ENCODE results near the gene SBNO2. TPM values are rescaled to one million over a fixed set of nuclear protein-coding genes. Genes with fewer than 3 reads are reported as not detected.

SBNO2 gene
- total RNA-seq, 6 experiments from 2014 or later: 21.5 to 54.4 (median 25.5) TPM

DNA sequence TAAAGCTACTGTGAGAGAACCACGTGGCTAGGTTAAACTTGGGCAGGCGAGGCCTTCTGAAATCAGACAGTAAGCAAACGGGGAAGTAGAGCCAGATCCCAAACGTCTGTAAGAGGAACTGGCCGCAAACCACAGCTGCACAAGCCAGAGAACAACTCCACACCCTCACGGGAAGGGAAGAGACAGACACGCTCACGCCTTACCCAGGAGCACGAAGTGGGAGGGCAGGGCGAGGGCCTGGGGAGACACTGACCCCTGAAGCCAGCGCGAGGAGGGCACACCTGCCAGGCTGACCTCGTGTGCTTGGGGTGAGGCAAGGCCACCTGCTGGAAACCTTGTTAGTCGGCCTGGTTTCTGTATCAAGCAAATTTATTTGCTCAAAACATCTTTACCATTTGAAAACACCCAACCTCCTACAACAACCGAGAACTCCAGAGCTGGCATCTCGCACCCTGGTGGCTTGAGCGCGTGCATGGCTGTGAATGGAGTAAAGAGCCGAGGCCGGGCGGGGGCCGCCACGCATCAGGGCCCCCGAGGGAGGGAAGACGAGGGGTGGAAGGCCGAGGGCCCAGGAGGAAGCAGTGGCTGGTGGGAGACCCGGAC, 86.2 kb downstream of the SBNO2 start:
- DNase-seq (no peak), ATAC-seq (peak; percentile 16 to 67 (median 33))
- Histone ChIP-seq H3K36me3 (peaks cover 0 to 44% (median 19%) of the 10 kb centered on the region in 4 donors), H3K27ac (peak overlapping the region in 1 of 3 donors; percentile 37), H3K4me3 (no peak overlapping the region), H3K27me3 (no peaks in the 10 kb centered on the region), H3K9me3 (no peaks in the 10 kb centered on the region), H3K4me1 (peaks cover 0 to 3% (median 0%) of the 10 kb centered on the region in 4 donors)
- WGBS (ENCODE audit: insufficient coverage, low coverage, low lambda C conversion rate, missing lambda C conversion rate): 53% methylated on average over 16 of the region's 27 CpGs
- intact Hi-C loops (cut with DNase I): no loop called here
- no peak for TF ChIP-seq POLR2A (IDR thresholded peaks at IDR 0.05)
- TF ChIP-seq, protein P1, sequence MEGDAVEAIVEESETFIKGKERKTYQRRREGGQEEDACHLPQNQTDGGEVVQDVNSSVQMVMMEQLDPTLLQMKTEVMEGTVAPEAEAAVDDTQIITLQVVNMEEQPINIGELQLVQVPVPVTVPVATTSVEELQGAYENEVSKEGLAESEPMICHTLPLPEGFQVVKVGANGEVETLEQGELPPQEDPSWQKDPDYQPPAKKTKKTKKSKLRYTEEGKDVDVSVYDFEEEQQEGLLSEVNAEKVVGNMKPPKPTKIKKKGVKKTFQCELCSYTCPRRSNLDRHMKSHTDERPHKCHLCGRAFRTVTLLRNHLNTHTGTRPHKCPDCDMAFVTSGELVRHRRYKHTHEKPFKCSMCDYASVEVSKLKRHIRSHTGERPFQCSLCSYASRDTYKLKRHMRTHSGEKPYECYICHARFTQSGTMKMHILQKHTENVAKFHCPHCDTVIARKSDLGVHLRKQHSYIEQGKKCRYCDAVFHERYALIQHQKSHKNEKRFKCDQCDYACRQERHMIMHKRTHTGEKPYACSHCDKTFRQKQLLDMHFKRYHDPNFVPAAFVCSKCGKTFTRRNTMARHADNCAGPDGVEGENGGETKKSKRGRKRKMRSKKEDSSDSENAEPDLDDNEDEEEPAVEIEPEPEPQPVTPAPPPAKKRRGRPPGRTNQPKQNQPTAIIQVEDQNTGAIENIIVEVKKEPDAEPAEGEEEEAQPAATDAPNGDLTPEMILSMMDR (IDR thresholded peaks at IDR 0.05): no peak

DNA sequence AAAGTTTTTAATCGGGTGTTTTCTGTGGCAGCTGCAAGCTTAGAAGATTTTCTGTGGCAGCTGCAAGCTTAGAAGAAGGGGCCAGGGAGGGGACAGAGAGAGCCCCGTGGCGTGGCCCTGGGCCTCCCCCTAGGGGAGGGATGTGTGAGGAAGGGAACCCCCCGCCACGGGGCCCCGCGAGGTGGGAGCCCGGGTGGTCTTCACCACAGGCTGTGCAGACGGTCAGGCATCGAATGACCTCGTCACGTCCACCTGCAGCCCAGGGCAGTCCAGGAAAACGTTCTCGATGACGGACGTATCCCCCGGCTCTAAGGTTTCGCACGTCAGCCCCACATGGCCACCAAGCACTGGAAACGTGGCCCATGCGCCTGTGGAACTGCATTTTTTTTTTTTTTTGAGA, 87.5 kb downstream of the SBNO2 start:
- Histone ChIP-seq H3K4me1 (peaks cover 0 to 8% (median 1%) of the 10 kb centered on the region in 4 donors), H3K9me3 (no peaks in the 10 kb centered on the region), H3K27ac (no peak overlapping the region), H3K36me3 (peaks cover 0 to 38% (median 16%) of the 10 kb centered on the region in 4 donors), H3K27me3 (no peaks in the 10 kb centered on the region), H3K4me3 (no peak overlapping the region)
- TF ChIP-seq POLR2A (IDR thresholded peaks at IDR 0.05): no peak
- TF ChIP-seq, protein P1 (IDR thresholded peaks at IDR 0.05): no peak
- intact Hi-C loops (cut with DNase I): no loop called here
- DNase-seq (no peak), ATAC-seq (no peak)
- 72% methylated on average over 5 of the region's 21 CpGs for WGBS (ENCODE audit: insufficient coverage, low coverage, low lambda C conversion rate, missing lambda C conversion rate)

DNA sequence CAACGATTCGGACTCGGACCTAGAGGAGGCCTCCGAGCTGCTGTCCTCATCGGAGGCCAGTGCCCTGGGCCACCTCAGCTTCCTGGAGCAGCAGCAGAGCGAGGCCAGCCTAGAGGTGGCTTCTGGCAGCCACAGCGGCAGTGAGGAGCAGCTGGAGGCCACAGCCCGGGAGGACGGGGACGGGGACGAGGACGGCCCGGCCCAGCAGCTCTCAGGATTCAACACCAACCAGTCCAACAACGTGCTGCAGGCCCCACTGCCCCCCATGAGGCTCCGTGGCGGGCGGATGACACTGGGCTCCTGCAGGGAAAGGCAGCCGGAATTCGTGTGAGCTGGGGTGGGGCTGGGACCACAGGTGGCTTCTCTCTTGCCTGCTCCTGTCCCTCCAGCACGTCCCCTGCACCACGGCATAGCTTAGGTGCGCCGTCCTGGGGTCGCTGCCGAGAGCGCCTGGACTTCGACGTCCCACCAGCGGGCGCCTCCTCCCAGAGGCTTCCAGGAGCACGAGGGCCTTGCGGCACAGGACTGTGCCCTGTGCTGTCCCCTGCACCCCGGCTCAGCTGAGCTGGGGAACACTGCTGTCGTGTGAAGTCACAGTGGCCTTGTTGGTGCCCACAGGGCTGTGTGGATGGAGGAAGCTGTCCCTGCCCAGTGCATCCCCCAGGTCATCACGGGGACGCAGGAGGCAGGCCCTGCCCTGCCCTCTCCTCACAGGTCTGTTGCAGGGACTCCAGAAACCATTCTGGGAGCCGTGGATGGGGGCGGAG, 88.2 kb downstream of the SBNO2 start:
- 76% methylated on average over 8 of the region's 38 CpGs for WGBS (ENCODE audit: insufficient coverage, low coverage, low lambda C conversion rate, missing lambda C conversion rate)
- peaks cover 0 to 14% (median 3%) of the 10 kb centered on the region in 4 donors for H3K4me1 ChIP-seq
- no peaks in the 10 kb centered on the region for H3K9me3 ChIP-seq
- no peak overlapping the region for H3K4me3 ChIP-seq
- DNase-seq (peak in 1 of 3 donors; percentile 23), ATAC-seq (no peak)
- no peak overlapping the region for H3K27ac ChIP-seq
- H3K36me3 ChIP-seq: peaks cover 0 to 30% (median 11%) of the 10 kb centered on the region in 4 donors
- H3K27me3 ChIP-seq: no peaks in the 10 kb centered on the region
- intact Hi-C loops (cut with DNase I): no loop called here
- TF ChIP-seq POLR2A (IDR thresholded peaks at IDR 0.05): no peak
- TF ChIP-seq, protein P1 (IDR thresholded peaks at IDR 0.05): no peak

DNA sequence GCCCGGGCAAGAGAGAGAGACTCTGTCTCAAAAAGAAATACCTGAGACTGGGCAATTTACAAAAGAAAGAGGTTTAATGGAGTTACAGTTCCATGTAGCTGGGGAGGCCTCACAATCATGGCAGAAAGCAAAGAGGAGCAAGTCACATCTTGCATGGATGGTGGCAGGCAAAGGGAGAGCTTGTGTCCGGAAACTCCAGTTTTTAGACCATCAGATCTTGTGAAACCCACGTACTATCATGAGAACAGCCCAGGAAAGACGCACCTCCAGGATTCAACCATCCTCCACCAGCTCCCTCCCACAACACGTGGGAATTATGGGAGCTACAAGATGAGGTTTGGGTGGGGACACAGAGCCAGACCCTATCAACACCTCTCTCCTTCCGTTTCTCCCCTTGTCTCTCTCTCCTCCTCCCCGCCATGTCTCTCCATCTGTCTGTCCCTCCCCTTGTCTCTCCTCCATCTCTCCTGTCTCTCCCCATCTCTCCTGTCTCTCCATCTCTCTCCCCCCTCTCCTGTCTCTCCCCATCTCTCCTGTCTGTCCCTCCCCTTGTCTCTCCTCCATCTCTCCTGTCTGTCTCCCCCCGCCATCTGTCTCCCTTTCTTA, 88.9 kb downstream of the SBNO2 start:
- no peak overlapping the region for H3K27ac ChIP-seq
- ATAC-seq (no peak), DNase-seq (no peak)
- TF ChIP-seq, protein P1 (IDR thresholded peaks at IDR 0.05): no peak
- TF ChIP-seq POLR2A (IDR thresholded peaks at IDR 0.05): no peak
- peaks cover 0 to 27% (median 9%) of the 10 kb centered on the region in 4 donors for H3K36me3 ChIP-seq
- intact Hi-C loops (cut with DNase I): no loop called here
- peaks cover 0 to 14% (median 3%) of the 10 kb centered on the region in 4 donors for H3K4me1 ChIP-seq
- no peak overlapping the region for H3K4me3 ChIP-seq
- no peaks in the 10 kb centered on the region for H3K9me3 ChIP-seq
- H3K27me3 ChIP-seq: no peaks in the 10 kb centered on the region
- 80% methylated on average over 4 of the region's 8 CpGs for WGBS (ENCODE audit: insufficient coverage, low coverage, low lambda C conversion rate, missing lambda C conversion rate)

Measured in right lobe of liver (tissue), 6 donors.